Measurements from ENCODE around the gene CMKLR1.
A peak's percentile ranks its signal among the peaks of the same experiment; 100 is the strongest.

The CMKLR1 gene, protein sequence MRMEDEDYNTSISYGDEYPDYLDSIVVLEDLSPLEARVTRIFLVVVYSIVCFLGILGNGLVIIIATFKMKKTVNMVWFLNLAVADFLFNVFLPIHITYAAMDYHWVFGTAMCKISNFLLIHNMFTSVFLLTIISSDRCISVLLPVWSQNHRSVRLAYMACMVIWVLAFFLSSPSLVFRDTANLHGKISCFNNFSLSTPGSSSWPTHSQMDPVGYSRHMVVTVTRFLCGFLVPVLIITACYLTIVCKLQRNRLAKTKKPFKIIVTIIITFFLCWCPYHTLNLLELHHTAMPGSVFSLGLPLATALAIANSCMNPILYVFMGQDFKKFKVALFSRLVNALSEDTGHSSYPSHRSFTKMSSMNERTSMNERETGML

DNA sequence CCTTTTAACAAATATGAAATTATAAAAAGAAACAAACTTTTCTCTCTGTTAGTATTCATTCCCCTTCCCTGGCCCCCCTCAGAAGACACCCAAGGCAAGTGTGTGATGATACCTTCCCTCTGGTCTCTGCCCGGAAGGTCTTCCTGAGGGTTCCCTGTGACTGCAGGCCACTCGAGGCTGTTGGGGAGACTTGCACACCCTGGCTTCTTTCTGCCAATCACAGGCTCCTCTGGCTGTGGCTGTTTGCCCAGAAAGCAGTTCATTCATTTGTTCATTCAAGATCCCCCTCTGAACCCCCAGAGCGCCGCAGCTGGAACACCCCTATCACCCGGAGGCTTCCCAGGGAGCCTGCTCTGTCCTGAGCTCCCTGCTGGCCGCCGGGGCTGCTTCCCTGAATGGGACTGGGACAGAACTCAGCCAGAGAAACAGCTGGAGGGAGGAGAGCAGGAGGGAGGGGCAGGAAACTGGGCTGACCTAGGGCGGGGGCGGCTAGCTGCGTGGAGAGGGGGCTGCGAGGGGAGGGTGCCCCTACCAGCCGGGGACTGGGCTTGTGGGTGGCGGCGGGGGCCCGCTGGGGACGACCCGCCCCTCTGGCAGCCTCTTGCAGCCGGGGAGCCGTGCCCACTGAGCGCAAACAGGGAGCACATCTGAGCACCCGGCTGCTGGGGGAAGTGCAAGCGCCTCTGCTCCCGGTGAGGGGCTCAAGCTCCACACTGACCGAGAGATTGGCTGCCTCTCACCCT is at the start of gene CMKLR1:
Gene CMKLR1 (minus strand): TSS at position 397 of the 743 bp plus-strand sequence. CDS start 45,720 bp downstream, outside the sequence.
- DNase-seq = peak in 24 of 51 donors; percentile 4 to 49 (median 23)

DNA sequence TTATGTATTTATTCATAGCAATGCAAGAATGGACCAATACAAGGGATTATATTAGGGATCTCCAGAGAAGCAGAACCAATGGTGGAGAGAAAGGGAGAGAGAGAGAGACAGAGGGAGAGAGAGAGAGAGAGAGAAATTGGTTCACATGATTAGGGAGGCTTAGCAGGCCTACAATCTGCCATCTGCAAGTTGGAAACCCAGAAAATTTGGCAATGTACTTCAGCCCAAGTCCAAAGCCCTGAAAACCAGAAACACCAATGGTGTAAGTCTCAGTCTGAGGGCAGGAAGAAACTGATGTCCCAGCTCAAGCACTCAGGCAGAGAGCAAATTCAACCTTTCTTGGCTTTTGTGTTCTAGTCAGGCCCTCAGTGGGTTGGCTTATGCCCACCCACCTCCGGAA is 48.7 kb upstream of the CMKLR1 start:
- no peak for DNase-seq

DNA sequence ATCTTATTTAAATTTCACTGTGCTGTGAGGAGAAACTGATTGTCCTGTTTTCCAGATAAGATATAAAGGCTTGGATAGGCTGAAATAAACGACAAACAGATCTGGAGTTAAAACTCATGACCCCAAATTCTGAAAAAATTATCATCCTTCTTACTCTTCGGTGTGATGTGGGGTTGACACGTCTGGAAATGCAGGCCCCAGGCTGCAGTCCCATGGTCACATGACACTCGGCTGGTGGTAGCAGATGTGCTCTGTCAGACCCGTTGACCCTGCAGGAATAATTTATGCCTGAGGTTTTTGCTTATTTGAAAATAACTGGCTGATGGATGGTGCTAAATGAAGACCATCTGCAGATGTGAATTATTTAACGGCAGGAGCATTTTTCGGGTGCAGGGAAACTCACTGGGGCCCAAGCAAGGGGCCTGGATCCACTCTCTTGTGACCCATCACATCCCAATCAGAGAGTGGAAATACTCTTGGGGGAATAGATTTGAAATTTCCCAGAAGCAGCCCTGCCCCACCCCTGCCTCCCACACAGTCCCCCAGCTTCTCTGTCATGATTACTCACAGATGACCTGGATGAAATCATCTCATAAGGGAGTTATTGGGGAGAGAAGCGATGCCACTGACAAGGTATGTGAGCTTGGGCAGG is 47.7 kb upstream of the CMKLR1 start:
- no peak for DNase-seq

DNA sequence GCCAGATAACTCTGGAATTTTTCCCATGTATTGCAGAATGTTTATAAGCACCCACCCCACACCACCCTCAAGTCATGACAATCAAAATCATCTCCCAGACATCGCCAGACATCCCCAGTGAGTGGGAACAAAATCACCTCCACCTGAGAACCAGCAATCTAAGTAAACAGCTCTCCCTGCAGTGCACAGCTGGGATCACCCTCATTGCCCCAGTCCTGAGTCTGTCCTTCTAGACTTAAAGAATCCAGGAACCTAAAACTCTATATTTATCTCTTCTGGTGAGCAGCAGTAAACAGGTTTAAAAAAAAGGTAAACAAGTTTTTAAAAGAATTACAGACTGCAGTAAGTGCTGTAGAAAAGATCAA is 43.3 kb upstream of the CMKLR1 start:
- no peak for DNase-seq

DNA sequence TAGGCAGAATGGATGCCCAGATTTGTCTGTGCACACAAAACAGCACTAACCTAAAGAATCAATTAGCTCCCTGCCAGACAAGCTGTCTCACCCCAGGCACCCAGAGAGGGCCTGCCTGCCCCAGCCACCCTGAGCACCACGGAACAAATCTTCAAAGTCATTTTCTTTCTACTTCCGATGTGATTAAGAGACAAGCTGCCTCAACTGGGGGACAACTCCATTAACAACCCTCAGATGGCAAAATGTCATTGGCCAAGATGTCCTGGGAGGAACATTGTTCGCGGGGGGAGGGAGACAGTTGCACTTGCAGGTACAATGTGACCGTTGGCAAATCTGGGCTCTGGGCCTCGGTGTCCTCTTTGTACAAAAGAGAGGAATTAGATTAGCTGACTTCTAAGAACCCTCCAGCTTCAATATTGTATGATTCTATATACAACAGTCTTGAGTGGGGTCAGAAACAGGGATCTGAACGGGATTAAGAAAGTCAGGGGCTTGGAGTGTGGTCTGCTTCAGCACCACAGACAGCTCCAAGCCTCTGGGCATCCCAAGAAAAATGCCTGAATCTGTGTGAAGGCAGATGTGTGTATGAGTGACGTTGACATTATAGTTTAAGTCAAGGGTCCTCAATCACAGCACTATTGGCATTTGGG is 42.8 kb upstream of the CMKLR1 start:
- no peak for DNase-seq

DNA sequence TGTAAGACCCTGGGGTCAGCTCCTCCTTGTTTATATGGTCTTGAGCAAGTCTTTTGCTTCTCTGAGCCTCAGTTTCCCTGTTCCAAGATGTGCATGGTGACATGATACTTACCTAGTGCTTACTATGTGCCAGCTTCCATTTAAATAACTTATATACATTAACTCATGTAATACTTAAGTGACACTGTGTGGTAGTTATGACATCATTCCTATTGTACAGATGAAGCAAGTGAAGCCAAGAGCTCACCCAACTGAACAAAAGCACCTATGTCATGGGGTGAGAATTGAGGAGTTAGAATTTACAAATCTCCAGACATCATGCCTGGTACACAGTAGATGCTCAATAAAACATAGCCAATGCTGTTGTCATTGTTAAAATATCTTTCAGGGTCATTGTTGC is 41.3 kb upstream of the CMKLR1 start:
- DNase-seq = no peak

DNA sequence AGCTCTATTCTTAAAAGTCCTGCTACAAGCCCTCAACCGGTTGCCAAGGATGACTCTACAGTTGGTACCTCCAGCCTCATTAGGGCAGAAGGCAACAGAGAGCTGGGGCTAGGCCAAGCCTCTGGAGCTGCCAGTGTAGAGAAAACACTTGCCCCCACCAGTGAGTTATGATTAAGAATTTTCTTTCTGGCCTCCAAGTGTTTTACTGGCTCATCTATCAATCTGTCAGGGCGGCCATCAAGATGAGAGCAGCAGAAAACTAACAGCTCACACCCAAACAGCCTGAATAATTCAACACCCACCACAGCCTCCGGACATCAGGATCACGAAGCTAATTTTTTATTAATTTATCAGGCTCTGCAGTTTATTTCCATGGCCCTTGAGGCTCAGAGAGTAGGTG is 40.7 kb upstream of the CMKLR1 start:
- DNase-seq = peak in 1 of 51 donors; percentile 10

DNA sequence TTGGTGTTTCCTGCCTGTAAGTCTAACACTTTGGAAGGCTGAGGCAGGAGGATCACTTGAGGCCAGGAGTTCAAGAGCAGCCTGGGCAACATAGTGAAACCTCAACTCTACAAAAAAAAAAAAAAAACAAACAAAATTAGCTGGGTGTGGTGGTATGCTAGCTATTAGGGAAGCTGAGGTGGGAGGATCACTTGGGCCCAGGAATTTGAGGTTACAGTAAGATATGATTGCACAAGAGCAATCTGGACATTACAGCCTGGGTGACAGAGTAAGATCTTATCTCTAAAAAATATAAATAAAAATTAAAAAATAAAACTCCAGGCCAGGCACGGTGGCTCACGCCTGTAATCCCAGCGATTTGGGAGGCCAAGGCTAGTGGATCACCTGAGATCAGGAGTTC is 39.8 kb upstream of the CMKLR1 start:
- no peak for DNase-seq

DNA sequence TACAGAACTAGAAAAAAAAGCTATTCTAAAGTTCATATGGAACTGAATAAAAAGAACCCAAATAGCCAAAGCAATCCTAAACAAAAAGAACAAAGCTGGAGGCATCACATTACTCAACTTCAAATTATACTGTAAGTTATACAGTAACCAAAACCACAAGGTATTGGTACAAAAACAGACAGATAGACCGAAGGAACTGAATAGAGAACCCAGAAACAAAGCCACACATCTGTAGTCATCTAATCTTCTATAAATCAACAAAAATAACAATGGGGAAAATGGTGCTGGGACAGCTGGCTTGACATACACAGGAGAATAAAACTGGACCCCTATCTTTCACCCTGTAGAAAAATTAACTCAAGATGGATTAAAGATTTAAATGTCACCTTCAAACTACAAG is 38.1 kb upstream of the CMKLR1 start:
- DNase-seq = no peak

DNA sequence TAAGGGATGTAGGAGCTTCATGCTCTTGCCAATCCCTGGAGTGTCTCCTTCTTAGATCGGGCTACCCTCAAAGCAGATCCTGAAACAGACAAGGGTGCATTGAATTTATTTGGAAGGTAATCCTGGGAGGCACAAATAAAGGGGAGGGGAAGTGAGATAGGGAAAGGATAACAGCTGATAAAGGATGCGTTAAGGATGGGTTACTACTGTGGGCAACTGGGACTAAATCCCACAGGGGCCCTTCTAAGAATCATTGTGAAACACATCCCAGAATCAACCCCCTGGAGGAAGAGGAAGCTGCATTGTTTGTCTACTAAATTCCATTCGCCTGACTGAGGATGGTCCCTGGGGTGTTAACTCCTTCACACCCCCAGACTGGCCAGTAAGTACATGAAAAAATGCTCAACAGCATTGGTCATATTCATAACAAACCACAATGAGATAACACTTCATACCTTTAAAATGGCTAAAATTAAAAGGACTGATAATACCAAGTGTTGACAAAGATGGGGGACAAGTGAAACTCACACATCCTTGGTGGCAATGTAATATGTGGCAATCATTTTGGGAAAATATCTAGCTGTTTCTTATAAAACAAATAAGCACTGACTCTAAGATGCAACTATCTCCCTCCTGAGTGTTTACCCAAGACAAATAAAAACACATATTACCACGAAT is 37.0 kb upstream of the CMKLR1 start:
- DNase-seq = no peak

DNA sequence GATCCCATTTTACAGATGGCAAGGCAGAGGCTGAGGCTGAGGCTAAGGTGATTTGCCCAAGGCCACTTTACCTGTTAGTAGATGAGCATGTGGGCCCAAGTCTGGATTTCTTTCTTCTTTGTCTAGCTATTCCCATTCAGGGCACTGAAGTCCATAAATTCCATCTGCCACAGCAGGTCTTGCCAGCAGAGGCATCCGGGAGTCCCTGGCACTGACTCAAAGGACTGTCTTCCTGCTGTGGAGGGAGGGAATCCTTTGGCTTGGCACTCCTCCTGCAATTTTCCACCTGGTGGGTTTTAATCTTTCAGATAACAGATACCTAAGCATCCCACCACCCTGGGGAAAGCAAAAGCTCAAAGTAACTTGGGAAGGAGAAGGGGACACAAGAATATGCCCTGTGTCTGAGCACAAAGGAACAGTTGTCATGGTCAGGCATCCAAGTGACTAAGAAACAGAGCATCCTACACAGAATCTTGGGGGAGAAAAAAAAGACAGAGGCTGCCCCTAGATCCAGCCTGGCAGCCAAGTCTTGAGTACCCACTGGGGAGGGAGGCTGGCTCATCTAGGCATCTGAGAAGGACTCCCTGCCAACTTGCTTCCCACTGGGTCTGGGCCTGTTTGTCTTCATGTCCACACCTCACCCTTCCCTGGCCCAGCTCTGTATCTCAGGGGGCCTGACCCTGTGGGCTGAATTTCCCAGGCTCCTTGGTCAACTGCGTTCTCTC is 35.6 kb upstream of the CMKLR1 start:
- peak in 1 of 51 donors; percentile 33 for DNase-seq

DNA sequence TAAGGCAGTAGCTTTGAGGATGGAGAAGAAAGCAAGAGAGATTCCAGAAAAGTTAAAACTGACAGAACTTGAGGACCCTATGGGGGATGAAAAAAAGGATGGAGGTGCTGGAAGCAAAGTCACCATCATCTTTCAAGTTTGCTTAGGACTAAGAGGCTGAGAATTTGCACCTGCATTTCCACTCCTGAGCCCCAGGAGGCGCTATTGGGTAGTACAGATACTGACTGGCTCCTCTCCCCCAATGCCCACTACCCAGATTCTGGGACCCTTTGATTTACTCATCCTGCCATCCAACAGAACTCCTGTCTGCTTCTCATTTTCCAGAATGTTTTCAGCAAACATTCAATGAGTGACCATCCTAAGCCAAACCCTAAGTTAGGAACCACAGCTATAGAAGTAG is 34.0 kb upstream of the CMKLR1 start:
- DNase-seq = no peak

DNA sequence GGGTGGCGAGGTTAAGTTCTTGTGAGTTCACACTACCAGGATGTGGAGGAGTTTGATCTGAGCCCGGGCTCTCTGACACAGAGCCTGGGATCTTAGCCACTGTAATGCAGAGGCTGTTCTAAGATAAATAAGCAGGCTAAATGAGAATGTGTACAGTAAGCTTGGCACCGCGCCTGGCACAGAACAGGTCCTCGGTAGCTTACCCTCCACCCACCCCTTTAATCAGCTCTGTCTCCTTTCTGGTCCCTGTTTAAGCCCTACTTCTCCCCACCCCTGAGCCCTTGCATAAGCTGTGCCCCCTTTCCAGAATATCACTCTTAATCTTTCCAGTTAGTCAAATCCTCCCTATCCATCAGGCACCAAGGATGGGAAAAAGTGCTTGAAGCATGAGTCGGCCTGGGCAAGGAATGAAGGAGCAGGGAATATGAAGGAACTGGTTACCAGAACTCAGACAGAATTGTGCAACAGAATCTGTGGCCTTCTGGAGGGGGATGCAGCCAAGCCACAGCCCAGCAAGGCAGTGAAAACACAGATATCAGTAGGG is 32.8 kb upstream of the CMKLR1 start:
- DNase-seq = no peak

DNA sequence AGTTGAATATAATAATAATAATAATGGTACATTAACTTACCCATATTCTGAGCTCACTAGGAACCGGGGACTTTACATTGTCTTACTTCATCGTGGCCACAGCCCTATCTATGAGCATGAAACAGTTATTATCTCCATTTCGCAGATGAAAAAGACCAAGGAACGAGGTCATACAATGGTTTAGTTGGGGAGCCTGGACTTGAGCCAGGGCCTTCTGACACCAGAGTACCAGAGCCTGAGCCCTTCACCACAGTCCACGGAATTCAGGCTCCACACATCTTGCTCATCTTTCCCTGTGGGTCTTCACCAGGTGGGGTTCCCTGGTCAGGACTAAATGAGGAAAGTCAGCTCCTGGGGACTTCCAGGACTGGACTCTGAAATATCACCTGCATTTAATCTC is 31.3 kb upstream of the CMKLR1 start:
- no peak for DNase-seq

DNA sequence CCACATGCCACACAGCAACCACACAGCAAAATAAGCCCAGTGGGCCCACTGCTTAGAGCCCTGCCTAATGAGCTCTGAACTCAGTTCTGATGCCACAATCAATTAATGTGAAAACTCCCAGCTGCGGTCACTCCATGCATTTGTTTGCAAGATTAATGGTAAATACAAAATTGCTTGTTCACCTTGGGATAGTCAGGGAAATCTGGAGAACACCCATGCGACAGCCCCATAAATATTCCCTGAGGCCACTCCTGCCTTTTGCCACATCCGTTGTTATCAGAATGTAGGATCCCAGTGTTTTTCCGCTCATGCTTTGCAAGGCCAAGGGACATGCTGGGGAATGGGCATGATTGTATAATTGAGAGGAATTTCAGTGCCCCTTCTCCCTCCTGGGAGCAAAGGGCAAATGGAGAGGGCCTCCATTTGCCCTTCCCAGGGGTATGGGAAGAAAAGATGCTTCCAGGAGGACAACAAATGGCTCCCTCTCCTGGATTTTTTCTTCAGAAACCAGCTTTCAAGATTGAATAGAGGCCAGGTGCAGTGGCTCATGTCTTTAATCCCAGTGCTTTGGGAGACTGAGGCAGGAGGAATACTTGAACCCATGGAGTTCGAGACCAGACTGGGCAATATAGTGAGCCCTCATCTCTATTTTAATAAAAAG is 30.8 kb upstream of the CMKLR1 start:
- DNase-seq = no peak

DNA sequence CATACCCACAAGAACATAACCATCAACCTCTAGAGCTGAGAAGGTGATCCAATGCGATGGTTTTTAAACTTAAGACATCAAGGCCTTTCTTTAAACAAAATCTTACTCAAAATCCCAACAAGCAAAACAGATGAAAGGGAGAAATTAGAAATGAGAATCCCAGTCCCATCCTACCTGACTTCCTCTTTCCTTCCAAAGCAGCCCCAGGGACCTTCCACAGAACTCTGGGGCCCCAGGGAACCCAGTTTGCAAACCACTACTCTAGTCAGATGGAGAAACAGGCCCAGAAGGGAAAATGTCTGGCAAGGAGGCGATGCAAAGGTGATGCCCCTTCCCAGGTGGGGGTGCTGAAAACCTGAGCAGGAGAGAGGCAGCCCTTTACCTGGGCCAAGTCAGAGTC is 29.0 kb upstream of the CMKLR1 start:
- no peak for DNase-seq

DNA sequence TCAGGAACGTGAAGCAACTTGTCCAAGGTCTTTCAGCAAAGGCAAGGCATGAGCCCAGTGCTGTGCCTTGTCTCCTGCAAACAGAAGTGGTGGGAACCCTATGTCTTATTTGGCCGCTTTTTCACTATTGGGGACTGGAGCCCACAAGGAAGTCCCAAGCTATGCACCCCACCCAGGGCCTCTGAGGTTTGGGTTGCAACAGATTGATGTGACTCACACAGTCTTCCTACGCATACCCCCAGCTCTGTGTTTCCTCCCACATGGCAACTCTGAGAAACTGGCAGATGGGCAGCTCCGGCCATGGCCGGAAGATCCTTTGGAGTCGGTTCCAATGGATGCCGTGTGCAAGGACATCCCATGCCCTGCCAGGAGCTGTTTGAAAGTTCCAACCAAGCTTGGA is 28.3 kb upstream of the CMKLR1 start:
- DNase-seq = peak in 2 of 51 donors; percentile 2 to 38

DNA sequence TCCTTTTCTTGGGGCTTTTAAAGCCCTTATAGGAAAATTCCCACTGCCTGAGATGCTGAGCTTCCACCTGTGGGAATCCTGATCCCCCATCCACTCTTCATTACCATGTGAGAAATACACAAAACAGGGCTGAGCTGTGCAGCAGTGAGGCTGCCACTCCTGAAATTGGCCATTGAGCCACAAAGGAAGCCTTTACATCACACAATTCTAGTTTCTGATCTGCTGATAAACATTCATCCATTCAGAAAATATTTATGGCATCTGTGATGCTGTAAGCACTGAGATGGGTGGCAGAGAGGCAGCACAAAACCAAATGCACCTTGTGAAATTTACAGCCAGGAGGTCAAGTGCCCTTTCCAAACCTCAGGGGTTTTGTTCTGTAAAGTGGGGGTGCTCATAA is 26.2 kb upstream of the CMKLR1 start:
- no peak for DNase-seq

DNA sequence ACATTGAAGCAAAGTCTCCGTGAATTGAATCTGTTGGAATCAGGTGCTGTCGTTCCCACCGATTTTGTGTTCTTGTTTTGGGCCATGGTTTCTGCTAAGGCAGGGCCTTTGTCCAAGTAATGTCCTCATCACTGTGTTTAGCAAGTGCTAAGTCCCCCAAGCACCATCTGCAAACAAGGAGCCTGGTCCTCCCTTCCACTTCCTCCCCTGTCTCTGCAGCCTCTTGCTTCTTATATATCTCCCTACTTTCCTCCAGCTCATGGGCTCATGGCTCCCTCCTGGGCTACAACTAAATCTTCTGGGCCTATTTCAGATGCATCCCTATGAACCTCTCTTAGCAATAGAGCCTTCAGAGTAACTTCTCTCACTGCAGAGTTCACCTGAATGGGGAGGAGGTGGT is 25.8 kb upstream of the CMKLR1 start:
- no peak for DNase-seq

DNA sequence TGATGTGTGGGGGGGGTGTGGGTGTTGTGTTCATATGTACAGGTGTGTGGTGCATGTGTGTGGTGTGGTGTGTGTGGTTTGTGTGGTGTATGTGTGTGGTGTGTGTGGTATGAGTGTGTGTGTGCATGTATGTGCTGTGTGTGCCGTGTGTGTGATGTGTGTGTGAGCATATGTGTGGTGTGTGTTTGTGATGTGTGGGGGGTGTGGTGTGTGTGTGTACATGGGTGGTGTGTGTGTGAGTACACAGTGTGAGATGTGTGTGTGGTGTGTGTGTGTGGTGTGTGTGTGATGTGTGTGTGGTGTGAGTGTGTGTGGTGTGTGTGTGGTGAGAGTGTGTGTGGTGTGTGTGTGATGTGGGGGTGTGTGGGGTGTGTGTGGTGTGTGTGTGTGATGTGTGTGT is 24.5 kb upstream of the CMKLR1 start:
- no peak for DNase-seq
